Measurements from ENCODE around the gene DOCK1.

- no peak for TF ChIP-seq EP300 (IDR thresholded peaks at IDR 0.05)
- TF ChIP-seq, protein P1, sequence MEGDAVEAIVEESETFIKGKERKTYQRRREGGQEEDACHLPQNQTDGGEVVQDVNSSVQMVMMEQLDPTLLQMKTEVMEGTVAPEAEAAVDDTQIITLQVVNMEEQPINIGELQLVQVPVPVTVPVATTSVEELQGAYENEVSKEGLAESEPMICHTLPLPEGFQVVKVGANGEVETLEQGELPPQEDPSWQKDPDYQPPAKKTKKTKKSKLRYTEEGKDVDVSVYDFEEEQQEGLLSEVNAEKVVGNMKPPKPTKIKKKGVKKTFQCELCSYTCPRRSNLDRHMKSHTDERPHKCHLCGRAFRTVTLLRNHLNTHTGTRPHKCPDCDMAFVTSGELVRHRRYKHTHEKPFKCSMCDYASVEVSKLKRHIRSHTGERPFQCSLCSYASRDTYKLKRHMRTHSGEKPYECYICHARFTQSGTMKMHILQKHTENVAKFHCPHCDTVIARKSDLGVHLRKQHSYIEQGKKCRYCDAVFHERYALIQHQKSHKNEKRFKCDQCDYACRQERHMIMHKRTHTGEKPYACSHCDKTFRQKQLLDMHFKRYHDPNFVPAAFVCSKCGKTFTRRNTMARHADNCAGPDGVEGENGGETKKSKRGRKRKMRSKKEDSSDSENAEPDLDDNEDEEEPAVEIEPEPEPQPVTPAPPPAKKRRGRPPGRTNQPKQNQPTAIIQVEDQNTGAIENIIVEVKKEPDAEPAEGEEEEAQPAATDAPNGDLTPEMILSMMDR (IDR thresholded peaks at IDR 0.05), result no peak
Measured at GRCh38 chr10:126917975-126918908, 13.0 kb downstream of the DOCK1 start.
